Endothelial cell of umbilical vein (primary cell): ENCODE measurements around the gene TENT4B. TPM values are rescaled to one million over a fixed set of nuclear protein-coding genes. Genes with fewer than 3 reads are reported as not detected.

Experiments
- BruUV-seq: library from RNA; stranded (reverse); fragments of 400-500 nt; replicated peaks from 2 replicates; lab custom pipeline; 2021; lab: Mats Ljungman, UMichigan
- CTCF ChIA-PET: fragments of 300-600, 350-600 bp; sonication (Branson Sonifier 250); formaldehyde crosslinking; loops from one replicate; lab custom pipeline; 2021; ENCODE audit warnings: antibody characterized with exemption, inconsistent platforms; lab: Charles Lee
- POLR2A ChIA-PET: fragments of 300-600, 350-600 bp; sonication (Branson Sonifier 250); formaldehyde crosslinking; loops from one replicate; lab custom pipeline; 2021; ENCODE audit warnings: antibody characterized with exemption, inconsistent platforms; lab: Charles Lee
- DNase-seq: peaks from one replicate; pipeline ENCODE4 v3.0.0-alpha.2; 2011; ENCODE audit warnings: low read depth, low spot score
- FAIRE-seq: peaks from 2 replicates; lab custom pipeline; 2011; peaks lifted over from hg19 to GRCh38; lab: Jason Lieb, UNC
- H2AFZ ChIP-seq: 2 replicates; pipeline ENCODE4 v1.6.0; 2012; ENCODE audit warnings: low read depth, low read length, control low read depth, inconsistent platforms
- H3K27ac ChIP-seq: 2 replicates; pipeline ENCODE4 v1.5.1; 2011; ENCODE audit warnings: low read depth, mild to moderate bottlenecking, control low read depth, low read length, moderate library complexity; ENCODE audit not compliant: insufficient read depth
- H3K27me3 ChIP-seq, 2 experiments: 2 replicates each; pipeline versions ENCODE4 v1.6.0 to v1.6.1; 2011; ENCODE audit warnings: low read length in 2 of 2, mixed read lengths in 1 of 2; ENCODE audit not compliant: control insufficient read depth in 2 of 2, insufficient read depth in 2 of 2
- H3K36me3 ChIP-seq, 2 experiments: 2 replicates in 1 of 2; 3 replicates in 1 of 2; pipeline ENCODE4 v1.5.1; 2011; ENCODE audit warnings: low read length in 2 of 2, mild to moderate bottlenecking in 1 of 2, moderate library complexity in 1 of 2; ENCODE audit not compliant: control insufficient read depth in 2 of 2, insufficient read depth in 2 of 2; ENCODE audit errors: extremely low read depth in 1 of 2
- H3K4me1 ChIP-seq: 3 replicates; pipeline ENCODE4 v1.5.1; 2011; ENCODE audit warnings: mild to moderate bottlenecking, low read length; ENCODE audit not compliant: control insufficient read depth, insufficient read depth; ENCODE audit errors: extremely low read depth
- H3K4me2 ChIP-seq: 2 replicates; pipeline ENCODE4 v1.6.1; 2011; ENCODE audit warnings: low read length, control low read depth, mixed read lengths; ENCODE audit not compliant: insufficient read depth
- H3K4me3 ChIP-seq, 3 experiments: fragments of 200-600 bp in 1 of 3; sonication (generic), shearing (Covaris generic) in 1 of 3; replicated peaks in 1 of 3; 2 replicates each; pipeline ENCODE4 v1.5.1; 2011 to 2016; ENCODE audit warnings: control low read depth in 3 of 3, low read length in 3 of 3, mild to moderate bottlenecking in 2 of 3, inconsistent platforms in 1 of 3, low read depth in 1 of 3, moderate library complexity in 1 of 3; ENCODE audit not compliant: insufficient read depth in 1 of 3
- H3K79me2 ChIP-seq: 2 replicates; pipeline ENCODE4 v1.6.0; 2012; ENCODE audit warnings: low read length, inconsistent platforms; ENCODE audit not compliant: control insufficient read depth, insufficient read depth
- H3K9ac ChIP-seq: replicated peaks from 2 replicates; pipeline ENCODE3; 2011; ENCODE audit warnings: low read length, control low read depth; ENCODE audit not compliant: insufficient read depth; ENCODE audit errors: extremely low read depth
- H3K9me1 ChIP-seq: replicated peaks from 3 replicates; pipeline ENCODE4 v1.6.0; 2011; ENCODE audit warnings: mild to moderate bottlenecking, low read length; ENCODE audit not compliant: control insufficient read depth, insufficient read depth; ENCODE audit errors: extremely low read depth
- H3K9me3 ChIP-seq: replicated peaks from 2 replicates; pipeline ENCODE4 v1.5.1; 2012; ENCODE audit warnings: low read length, inconsistent platforms; ENCODE audit not compliant: control insufficient read depth, insufficient read depth
- H4K20me1 ChIP-seq: replicated peaks from 2 replicates; pipeline ENCODE3; 2011; ENCODE audit warnings: mild to moderate bottlenecking, low read length; ENCODE audit not compliant: control insufficient read depth, insufficient read depth; ENCODE audit errors: extremely low read depth
- EZH2 ChIP-seq: IDR thresholded peaks from 2 replicates; pipeline ENCODE4 v1.6.1; 2012; ENCODE audit warnings: borderline replicate concordance, low read depth, mild to moderate bottlenecking, moderate library complexity, low read length, inconsistent platforms; ENCODE audit not compliant: severe bottlenecking
- FOS ChIP-seq: IDR thresholded peaks from 2 replicates; pipeline ENCODE4 v1.6.1; 2011; ENCODE audit warnings: mild to moderate bottlenecking, low read length, moderate library complexity, borderline replicate concordance; ENCODE audit not compliant: insufficient read depth
- GATA2 ChIP-seq: IDR thresholded peaks from 2 replicates; pipeline ENCODE4 v1.7.0; 2011; ENCODE audit warnings: low read depth, mild to moderate bottlenecking, moderate library complexity, mixed read lengths, low read length; ENCODE audit not compliant: insufficient read length, insufficient read depth
- JUN ChIP-seq: IDR thresholded peaks from 2 replicates; pipeline ENCODE4 v1.6.1; 2011; ENCODE audit warnings: borderline replicate concordance, low read depth; ENCODE audit not compliant: insufficient read length, insufficient read depth
- MYC ChIP-seq: IDR thresholded peaks from one replicate; pipeline ENCODE4 v1.6.1; 2011; ENCODE audit warnings: mild to moderate bottlenecking, low read depth, low read length
- POLR2A ChIP-seq: IDR thresholded peaks from 2 replicates; pipeline ENCODE4 v1.6.1; 2012; ENCODE audit warnings: low read depth, mild to moderate bottlenecking, control low read depth, low read length
- POLR2AphosphoS5 ChIP-seq: IDR thresholded peaks from 2 replicates; pipeline ENCODE4 v1.6.1; 2012; ENCODE audit warnings: low read depth, mild to moderate bottlenecking, control low read depth, low read length, moderate library complexity; ENCODE audit not compliant: insufficient read depth
- dilution Hi-C: fragments of 300-500 bp; cut with MboI; formaldehyde crosslinking; loops from one replicate; pipeline ENCODE4 v1.15.0; 2019; ENCODE audit warnings: low sequenced_read_pairs; ENCODE audit not compliant: extremely low pct_ligation_motif_present
- intact Hi-C: fragments of 100-400 bp; cut with micrococcal nuclease; formaldehyde crosslinking; loops from one replicate; pipeline ENCODE4 v1.10.0; 2022
- polyA plus RNA-seq, 4 experiments: library from polyadenylated mRNA; depleted of rRNA in 3 of 4; stranded (reverse) in 3 of 4; unstranded in 1 of 4; fragments of >200 nt; gene quantifications; 2 replicates each; pipeline versions ENCODE4 v1.2.1 to v1.2.3, GENCODE V29; 2011 to 2012; ENCODE audit warnings: missing spikeins in 1 of 4
- total RNA-seq: library from RNA; stranded (reverse); gene quantifications from 2 replicates; pipeline ENCODE4 v1.2.3, GENCODE V29; 2021
- TF ChIP-seq, protein P1 (sequence below): IDR thresholded peaks from 2 replicates; pipeline ENCODE4 v1.6.1; 2011; ENCODE audit not compliant: insufficient read depth, insufficient read length
- TF ChIP-seq, protein P2 (sequence below), 2 donors: IDR thresholded peaks; 1 replicate in 1 of 2; 2 replicates in 1 of 2; pipeline ENCODE4 v1.5.1; 2011; ENCODE audit warnings: low read length in 2 of 2, mild to moderate bottlenecking in 2 of 2, moderate library complexity in 2 of 2, control low read depth in 1 of 2, inconsistent platforms in 1 of 2, low read depth in 1 of 2; ENCODE audit not compliant: insufficient read depth in 1 of 2; ENCODE audit errors: extremely low read depth in 1 of 2

Gene TENT4B
- total and polyA plus RNA-seq, 2 donors (not counting 3 experiments of a cell fraction or from before 2014, with no cell fraction given): 4.2 to 13.1 TPM

DNA sequence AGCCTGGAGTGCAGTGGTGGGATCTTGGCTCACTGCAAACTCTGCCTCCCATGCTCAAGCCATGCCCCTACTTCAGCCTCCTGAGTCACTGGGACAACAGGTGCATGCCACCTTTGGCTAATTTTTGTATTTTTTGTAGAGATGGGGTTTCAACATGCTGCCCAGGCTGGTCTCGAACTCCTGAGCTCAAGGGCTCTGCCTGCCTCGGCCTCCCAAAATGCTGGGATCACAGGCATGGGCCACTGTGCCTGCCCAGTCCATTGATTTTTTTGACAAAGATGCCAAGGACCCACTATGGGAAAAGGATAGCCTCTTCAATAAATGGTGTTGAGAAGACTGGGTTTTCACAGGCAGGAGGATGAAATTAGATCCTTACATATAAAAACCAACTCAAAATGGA lies 102.4 kb downstream of the TENT4B start:
- BruUV-seq: no TSS peak
- no peaks in the 10 kb centered on the region for H3K79me2 ChIP-seq
- dilution Hi-C loops: no loop called here
- ChIA-PET POLR2A (no interaction called here), CTCF (interaction anchor here (0.7 to 1.9 kb wide), 4 partner anchors 10 to 410 kb away, joined by 3 to 11 read pairs (median 4); no protein-coding TSS in a partner anchor)
- intact Hi-C loops: no loop called here
- FAIRE-seq: no peak
- no peak overlapping the region for H2AFZ ChIP-seq
- H3K4me1 ChIP-seq: no peaks in the 10 kb centered on the region
- no peaks in the 10 kb centered on the region for H3K9me1 ChIP-seq
- no peaks in the 10 kb centered on the region for H4K20me1 ChIP-seq
- no peak for DNase-seq
- H3K4me2 ChIP-seq: no peak overlapping the region
- no peaks in the 10 kb centered on the region for H3K36me3 ChIP-seq
- TF ChIP-seq GATA2 (no peak), JUN (no peak), POLR2A (no peak), MYC (no peak), FOS (no peak), EZH2 (no peak), POLR2AphosphoS5 (no peak)
- TF ChIP-seq, protein P1, sequence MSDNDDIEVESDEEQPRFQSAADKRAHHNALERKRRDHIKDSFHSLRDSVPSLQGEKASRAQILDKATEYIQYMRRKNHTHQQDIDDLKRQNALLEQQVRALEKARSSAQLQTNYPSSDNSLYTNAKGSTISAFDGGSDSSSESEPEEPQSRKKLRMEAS: no peak
- TF ChIP-seq, protein P2, sequence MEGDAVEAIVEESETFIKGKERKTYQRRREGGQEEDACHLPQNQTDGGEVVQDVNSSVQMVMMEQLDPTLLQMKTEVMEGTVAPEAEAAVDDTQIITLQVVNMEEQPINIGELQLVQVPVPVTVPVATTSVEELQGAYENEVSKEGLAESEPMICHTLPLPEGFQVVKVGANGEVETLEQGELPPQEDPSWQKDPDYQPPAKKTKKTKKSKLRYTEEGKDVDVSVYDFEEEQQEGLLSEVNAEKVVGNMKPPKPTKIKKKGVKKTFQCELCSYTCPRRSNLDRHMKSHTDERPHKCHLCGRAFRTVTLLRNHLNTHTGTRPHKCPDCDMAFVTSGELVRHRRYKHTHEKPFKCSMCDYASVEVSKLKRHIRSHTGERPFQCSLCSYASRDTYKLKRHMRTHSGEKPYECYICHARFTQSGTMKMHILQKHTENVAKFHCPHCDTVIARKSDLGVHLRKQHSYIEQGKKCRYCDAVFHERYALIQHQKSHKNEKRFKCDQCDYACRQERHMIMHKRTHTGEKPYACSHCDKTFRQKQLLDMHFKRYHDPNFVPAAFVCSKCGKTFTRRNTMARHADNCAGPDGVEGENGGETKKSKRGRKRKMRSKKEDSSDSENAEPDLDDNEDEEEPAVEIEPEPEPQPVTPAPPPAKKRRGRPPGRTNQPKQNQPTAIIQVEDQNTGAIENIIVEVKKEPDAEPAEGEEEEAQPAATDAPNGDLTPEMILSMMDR (IDR thresholded peaks at IDR 0.05; ENCODE audit: extremely low read depth in 1 of 2, insufficient read depth in 1 of 2, low read depth in 1 of 2, low read length in 2 of 2): no peak
- H3K9me3 ChIP-seq: no peaks in the 10 kb centered on the region
- H3K27ac ChIP-seq: no peak overlapping the region
- no peak overlapping the region for H3K9ac ChIP-seq
- no peak overlapping the region for H3K4me3 ChIP-seq
- H3K27me3 ChIP-seq: no peaks in the 10 kb centered on the region
